ENCODE measurements around the gene ARHGAP42. TPM values are rescaled to one million over a fixed set of nuclear protein-coding genes. Genes with fewer than 3 reads are reported as not detected.

The ARHGAP42 gene
- total RNA-seq, 1 experiment from 2014 or later: 7.1 TPM

DNA sequence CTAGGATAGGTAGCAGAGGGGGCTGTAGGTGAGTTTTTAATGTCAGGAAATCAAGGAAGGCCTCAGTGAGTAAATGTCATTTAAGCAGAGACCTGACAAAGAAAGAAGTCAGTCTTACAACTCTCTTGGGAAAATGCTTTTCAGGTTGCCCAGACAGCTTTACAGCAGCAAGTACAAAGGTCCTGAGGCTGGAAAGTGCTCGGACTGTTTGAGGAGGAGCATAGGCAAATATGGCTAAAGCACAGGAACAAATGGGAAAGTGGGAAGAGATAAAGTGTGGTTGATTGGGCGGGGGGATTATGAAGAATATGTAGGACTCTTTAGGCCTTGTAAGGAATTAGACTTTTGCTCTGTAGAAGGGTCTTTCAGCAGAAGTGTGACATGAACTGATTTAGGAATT lies 125.4 kb downstream of the ARHGAP42 start:
- TF ChIP-seq, protein P1, sequence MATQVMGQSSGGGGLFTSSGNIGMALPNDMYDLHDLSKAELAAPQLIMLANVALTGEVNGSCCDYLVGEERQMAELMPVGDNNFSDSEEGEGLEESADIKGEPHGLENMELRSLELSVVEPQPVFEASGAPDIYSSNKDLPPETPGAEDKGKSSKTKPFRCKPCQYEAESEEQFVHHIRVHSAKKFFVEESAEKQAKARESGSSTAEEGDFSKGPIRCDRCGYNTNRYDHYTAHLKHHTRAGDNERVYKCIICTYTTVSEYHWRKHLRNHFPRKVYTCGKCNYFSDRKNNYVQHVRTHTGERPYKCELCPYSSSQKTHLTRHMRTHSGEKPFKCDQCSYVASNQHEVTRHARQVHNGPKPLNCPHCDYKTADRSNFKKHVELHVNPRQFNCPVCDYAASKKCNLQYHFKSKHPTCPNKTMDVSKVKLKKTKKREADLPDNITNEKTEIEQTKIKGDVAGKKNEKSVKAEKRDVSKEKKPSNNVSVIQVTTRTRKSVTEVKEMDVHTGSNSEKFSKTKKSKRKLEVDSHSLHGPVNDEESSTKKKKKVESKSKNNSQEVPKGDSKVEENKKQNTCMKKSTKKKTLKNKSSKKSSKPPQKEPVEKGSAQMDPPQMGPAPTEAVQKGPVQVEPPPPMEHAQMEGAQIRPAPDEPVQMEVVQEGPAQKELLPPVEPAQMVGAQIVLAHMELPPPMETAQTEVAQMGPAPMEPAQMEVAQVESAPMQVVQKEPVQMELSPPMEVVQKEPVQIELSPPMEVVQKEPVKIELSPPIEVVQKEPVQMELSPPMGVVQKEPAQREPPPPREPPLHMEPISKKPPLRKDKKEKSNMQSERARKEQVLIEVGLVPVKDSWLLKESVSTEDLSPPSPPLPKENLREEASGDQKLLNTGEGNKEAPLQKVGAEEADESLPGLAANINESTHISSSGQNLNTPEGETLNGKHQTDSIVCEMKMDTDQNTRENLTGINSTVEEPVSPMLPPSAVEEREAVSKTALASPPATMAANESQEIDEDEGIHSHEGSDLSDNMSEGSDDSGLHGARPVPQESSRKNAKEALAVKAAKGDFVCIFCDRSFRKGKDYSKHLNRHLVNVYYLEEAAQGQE (IDR thresholded peaks at IDR 0.05; ENCODE audit: insufficient read depth in 1 of 2, low read depth in 2 of 2, low read length in 1 of 2): no peak
- TF ChIP-seq POLR2AphosphoS5 (IDR thresholded peaks at IDR 0.05; ENCODE audit: low read depth, low read length): no peak
- no peak for TF ChIP-seq SIN3A (IDR thresholded peaks at IDR 0.05; ENCODE audit: borderline replicate concordance, insufficient read depth, low read depth, low read length)
- no peak for TF ChIP-seq TCF7L2 (IDR thresholded peaks at IDR 0.05; ENCODE audit: low read depth, low read length)
- TF ChIP-seq, protein P2, sequence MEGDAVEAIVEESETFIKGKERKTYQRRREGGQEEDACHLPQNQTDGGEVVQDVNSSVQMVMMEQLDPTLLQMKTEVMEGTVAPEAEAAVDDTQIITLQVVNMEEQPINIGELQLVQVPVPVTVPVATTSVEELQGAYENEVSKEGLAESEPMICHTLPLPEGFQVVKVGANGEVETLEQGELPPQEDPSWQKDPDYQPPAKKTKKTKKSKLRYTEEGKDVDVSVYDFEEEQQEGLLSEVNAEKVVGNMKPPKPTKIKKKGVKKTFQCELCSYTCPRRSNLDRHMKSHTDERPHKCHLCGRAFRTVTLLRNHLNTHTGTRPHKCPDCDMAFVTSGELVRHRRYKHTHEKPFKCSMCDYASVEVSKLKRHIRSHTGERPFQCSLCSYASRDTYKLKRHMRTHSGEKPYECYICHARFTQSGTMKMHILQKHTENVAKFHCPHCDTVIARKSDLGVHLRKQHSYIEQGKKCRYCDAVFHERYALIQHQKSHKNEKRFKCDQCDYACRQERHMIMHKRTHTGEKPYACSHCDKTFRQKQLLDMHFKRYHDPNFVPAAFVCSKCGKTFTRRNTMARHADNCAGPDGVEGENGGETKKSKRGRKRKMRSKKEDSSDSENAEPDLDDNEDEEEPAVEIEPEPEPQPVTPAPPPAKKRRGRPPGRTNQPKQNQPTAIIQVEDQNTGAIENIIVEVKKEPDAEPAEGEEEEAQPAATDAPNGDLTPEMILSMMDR (IDR thresholded peaks at IDR 0.05): no peak
- intact Hi-C loops (cut with micrococcal nuclease; ENCODE audit: unreplicated experiment) (no loop called here), in situ Hi-C loops (cut with HindIII; ENCODE audit: low pct_unique_long_range_greater_than_20kb, low sequenced_read_pairs) (no loop called here)
- H3K27me3 ChIP-seq (ENCODE audit: control insufficient read depth, insufficient read depth, low read length): no peaks in the 10 kb centered on the region
- no peak for ATAC-seq
- DNase-seq (ENCODE audit: low read depth, low spot score): no peak
- BruUV-seq (replicated peaks): no TSS peak
- ChIA-PET POLR2A (no interaction called here), CTCF (no interaction called here)
- no peak overlapping the region for H3K4me3 ChIP-seq (ENCODE audit: low read depth in 2 of 2, low read length in 2 of 2)
- H3K4me1 ChIP-seq (ENCODE audit: control insufficient read depth, insufficient read depth, low read length): no peaks in the 10 kb centered on the region
- no peaks in the 10 kb centered on the region for H3K36me3 ChIP-seq (ENCODE audit: control insufficient read depth, insufficient read depth, low read length)
- H3K9me3 ChIP-seq (ENCODE audit: control insufficient read depth, insufficient read depth, low read depth, low read length): no peaks in the 10 kb centered on the region
- H3K27ac ChIP-seq (ENCODE audit: low read length): no peak overlapping the region

DNA sequence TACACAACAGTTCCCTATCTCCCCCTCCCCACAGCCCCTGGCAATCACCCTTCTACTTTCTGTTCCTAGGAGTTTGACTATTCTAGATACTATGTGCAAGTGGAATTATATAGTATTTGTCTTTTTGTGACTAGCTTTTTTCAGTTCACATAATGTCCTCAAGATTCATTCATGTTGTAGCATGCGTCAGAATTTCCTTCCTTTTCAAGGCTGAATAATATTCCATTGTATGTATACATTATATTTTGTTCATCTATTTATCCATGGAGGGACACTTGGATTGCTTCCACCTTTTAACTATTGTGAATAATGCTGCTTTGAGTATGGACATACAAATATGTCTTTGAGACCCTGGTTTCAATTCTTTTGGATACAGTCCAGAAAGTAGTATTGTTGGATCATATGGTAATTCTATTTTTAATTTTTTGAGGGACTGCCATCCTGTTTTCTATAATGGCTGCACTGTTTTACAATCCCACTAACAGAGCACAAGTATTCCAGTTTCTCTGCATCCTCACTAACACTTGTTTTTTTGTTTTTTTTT lies 128.8 kb downstream of the ARHGAP42 start:
- DNase-seq (ENCODE audit: low read depth, low spot score): no peak
- POLR2A ChIA-PET: no interaction called here
- CTCF ChIA-PET: interaction anchor here (0.6 kb wide), 1 partner anchor 13 kb away, joined by 3 read pairs; no protein-coding TSS in a partner anchor
- Histone ChIP-seq H3K36me3 (ENCODE audit: control insufficient read depth, insufficient read depth, low read length) (no peaks in the 10 kb centered on the region), H3K9me3 (ENCODE audit: control insufficient read depth, insufficient read depth, low read depth, low read length) (no peaks in the 10 kb centered on the region), H3K27ac (ENCODE audit: low read length) (no peak overlapping the region), H3K27me3 (ENCODE audit: control insufficient read depth, insufficient read depth, low read length) (no peaks in the 10 kb centered on the region), H3K4me1 (ENCODE audit: control insufficient read depth, insufficient read depth, low read length) (no peaks in the 10 kb centered on the region), H3K4me3 (ENCODE audit: low read depth in 2 of 2, low read length in 2 of 2) (no peak overlapping the region)
- TF ChIP-seq SIN3A (IDR thresholded peaks at IDR 0.05; ENCODE audit: borderline replicate concordance, insufficient read depth, low read depth, low read length): no peak
- TF ChIP-seq TCF7L2 (IDR thresholded peaks at IDR 0.05; ENCODE audit: low read depth, low read length): no peak
- TF ChIP-seq POLR2AphosphoS5 (IDR thresholded peaks at IDR 0.05; ENCODE audit: low read depth, low read length): no peak
- TF ChIP-seq, protein P1 (IDR thresholded peaks at IDR 0.05; ENCODE audit: insufficient read depth in 1 of 2, low read depth in 2 of 2, low read length in 1 of 2): no peak
- TF ChIP-seq, protein P2 (IDR thresholded peaks at IDR 0.05): no peak
- ATAC-seq: no peak
- in situ Hi-C loops (cut with HindIII; ENCODE audit: low pct_unique_long_range_greater_than_20kb, low sequenced_read_pairs) (no loop called here), intact Hi-C loops (cut with micrococcal nuclease; ENCODE audit: unreplicated experiment) (no loop called here)
- no TSS peak for BruUV-seq (replicated peaks)

All from Panc1 (cell line).